H1 (cell line): ENCODE measurements around the gene RAB40C. TPM values are rescaled to one million over a fixed set of nuclear protein-coding genes. Genes with fewer than 3 reads are reported as not detected.

Source experiments
- ATF2 ChIP-seq: IDR thresholded peaks from 2 replicates; pipeline ENCODE4 v1.6.1; 2012; ENCODE audit warnings: low read length, inconsistent platforms
- CHD7 ChIP-seq: fragments of 300-600 bp; sonication (generic); IDR thresholded peaks from 2 replicates; pipeline ENCODE4 v1.7.1; 2012; ENCODE audit warnings: low read length, moderate library complexity, mild to moderate bottlenecking, inconsistent platforms; ENCODE audit not compliant: insufficient replicate concordance
- polyA plus RNA-seq, 7 experiments: library from polyadenylated mRNA; depleted of rRNA in 3 of 7; stranded (reverse) in 5 of 7; unstranded in 2 of 7; fragments of >200 nt in 5 of 7; fragments of 200-250 nt in 2 of 7; gene quantifications; 1 replicate in 5 of 7; 2 replicates in 1 of 7; 4 replicates in 1 of 7; pipeline versions ENCODE4 v1.2.1 to v1.2.3, GENCODE V29; 2011 to 2013; ENCODE audit warnings: missing spikeins in 2 of 7, mixed read lengths in 2 of 7
- total RNA-seq: library from RNA; stranded (reverse); fragmentation: NEBNext Ultra II Directional; extraction: Animal tissue kit (Norgen Biotek cat#: 25700); gene quantifications from 2 replicates; pipeline ENCODE4 v1.2.1, GENCODE V29; 2021

Gene RAB40C
- total and polyA plus RNA-seq, 2 of the 8 experiments (the other 6 are each of a cell fraction or from before 2014, with no cell fraction given), result 13.9 to 15.6 TPM

GRCh38 chr16:643050-643368 lies 53.1 kb downstream of the RAB40C start (continued):
- TF ChIP-seq CHD7 (no peak), ATF2 (no peak)
- TF ChIP-seq, all 59 proteins: peak for 0
